Stimulated activated CD4-positive, alpha-beta T cell treated with anti-CD3 and anti-CD28 coated beads, Interleukin-12 subunit alpha, Interleukin-12 subunit beta, amount 100 ng/mL, for 4 hours (primary cell): ENCODE measurements around the gene TOMM40L.
A peak's percentile ranks its signal among the peaks of the same experiment; 100 is the strongest.

Source experiments
- DNase-seq: peaks from one replicate; pipeline ENCODE4 v3.0.0-alpha.2; 2020

Gene TOMM40L

DNA sequence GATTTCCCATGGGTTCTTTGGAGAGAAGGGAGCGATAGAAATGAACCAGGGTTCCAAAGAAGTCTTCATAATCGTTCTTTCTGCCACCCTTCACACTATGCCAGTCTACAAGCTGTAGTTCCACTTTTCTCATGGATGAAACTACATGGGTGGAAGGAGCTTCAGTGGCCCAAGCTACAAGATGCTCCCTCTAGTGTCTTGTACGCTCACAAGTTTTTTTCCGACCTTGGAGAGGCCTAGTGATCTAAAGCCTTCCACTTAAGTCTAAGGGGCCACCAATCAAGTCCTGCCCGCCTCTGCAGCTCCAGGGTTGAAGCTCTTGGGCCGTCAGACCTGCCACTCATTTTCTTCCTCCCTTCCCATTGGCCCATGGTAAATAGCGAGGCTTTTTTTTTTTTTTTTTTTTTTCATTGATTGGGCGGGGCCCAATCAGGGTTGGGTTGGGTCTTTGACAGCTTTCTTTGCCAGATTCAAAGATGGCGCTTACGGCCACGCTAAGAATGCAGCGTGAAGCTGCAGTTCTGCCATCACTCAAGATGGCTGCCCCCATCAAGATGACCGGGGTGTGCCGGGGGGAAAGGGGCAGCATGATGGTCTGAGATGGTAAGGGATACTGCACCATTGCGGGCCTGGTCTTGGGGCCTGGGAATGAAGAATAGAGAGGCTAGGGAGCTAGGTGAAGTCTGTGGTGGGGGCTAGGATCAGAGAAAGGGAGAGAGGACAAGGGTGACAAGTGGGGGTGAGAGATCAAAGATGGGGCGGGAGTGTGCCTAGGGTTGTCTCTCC is at the start of gene TOMM40L:
TSS of gene TOMM40L (plus strand) at position 527 of the 786 bp plus-strand sequence. CDS start 430 bp downstream, outside the sequence.
- DNase-seq = peak; percentile 78

DNA sequence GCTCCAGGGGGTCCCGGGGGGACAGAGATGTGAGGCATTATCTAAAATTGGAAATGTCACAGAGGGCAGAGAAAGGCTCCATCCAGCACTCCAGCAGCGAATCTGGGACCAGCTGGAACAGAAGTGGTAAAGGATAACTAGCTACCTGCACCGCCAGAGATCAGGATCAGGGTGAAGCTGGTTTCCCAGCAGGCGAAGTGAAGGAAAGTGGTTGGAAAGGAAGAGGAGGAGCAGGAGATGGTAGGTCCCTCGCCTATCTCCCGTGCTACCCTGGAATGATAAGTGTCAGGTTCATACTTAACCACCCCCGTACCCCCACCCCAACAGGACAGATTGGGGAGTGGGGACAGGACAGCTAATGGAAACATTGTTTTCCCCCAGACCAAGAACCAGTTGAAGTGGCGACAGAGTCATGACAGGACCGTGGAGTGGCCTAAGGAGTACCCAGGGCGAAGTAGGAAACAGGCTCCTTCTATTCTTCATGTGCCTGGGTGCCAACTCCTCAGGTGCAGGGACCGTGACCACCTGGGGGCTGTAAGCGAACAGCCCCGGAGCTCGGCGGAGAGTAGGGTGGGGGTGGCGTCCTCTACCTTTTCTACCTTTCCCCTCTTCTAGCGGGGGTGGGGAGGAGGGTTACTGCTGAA is 49.3 kb upstream of the TOMM40L start:
- DNase-seq = no peak

DNA sequence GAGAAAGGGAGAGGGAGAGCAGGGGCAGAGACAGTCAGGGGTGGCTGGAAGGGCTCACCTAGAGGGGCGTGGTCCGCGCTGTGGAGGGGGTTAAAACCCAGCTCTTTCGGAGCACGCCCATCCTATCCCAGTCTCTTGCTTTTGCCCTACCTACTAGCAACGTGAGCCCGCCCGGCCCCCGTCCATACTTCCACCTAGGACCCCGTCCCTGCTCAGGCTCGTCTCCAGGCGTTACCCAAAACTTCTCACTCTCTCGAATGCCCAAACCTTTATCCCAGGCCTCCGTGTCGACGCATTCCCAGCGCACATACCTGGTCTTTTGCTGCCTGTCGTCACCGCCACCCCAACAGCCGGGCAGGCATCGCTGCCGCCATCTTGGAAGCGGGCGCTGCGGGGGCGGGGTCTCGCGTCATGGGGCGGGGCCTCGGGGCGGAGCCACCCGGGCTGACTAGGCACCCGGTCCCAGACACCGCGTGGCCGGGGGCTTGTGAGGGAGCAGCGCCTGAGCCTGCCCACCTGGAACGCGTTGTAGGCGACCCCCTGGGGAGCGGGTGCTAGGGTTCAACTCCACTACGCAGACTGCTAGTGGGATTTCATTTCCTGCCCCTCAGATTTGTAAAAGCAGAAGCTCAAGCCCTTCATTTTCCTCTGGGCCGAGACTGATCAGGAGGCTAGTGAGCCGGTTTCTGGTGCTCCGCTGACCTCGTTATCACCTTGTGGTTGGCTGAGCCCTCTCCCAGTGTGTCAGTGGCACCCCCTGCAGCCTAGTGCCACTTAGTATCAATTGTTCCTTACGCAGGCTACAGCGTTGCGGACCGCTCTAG is 48.5 kb upstream of the TOMM40L start, which contains the start of gene B4GALT3:
TSS of gene B4GALT3 (minus strand) at position 396 of the 824 bp plus-strand sequence. CDS start 1,447 bp downstream, outside the sequence.
- peak; percentile 99 for DNase-seq

DNA sequence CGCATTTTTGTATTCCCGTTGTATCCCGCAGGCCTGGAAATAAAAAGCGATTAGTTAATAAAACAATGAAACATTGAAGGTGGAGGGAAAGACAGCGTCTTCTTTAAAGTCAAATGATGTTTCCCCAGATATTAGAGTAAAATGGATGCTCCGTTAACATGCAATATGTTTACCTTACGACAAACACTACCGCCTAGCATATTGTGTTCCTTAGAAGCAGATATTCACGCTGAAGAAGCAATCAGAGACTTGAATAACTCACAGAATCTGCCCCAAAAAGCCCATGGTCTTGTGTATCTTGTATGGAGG is 48.0 kb upstream of the TOMM40L start:
- DNase-seq = no peak

DNA sequence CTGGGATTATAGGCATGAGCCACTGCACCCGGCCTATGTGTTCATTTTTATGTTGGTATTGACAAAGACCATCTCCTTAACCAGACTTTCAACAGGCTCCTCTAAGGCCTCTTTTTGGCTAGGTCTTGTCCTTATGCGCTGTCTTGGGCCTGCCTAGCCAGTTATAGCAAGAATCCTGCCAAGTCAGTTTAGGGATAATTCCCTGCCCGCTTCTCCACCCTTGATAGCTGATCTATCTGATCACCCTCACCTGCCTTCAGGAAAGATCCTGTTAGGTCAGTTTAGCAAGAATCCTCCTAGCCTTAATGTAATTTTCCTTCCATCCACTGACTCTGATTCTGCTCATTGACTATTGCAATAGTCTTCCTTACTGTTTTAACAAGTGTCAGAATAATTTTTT is 46.2 kb upstream of the TOMM40L start:
- DNase-seq = no peak

DNA sequence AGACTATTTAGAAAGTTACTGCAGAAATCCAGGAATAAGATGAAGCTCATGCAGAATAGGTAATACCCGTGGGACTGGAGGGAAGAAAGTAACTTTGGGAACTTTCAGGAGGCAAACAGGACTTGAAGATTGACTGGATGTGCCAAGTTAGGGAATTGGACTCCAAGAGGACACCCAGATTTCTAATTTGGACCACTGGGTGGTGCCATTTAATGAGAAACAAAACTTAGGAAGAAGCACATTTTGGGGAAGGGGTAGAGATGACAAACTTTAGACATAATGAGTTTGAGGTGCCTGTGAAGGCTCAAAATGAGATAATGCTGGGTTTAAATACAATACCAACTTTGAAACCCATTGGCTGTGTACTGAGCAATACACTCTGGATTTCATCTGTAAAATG is 45.2 kb upstream of the TOMM40L start:
- no peak for DNase-seq

DNA sequence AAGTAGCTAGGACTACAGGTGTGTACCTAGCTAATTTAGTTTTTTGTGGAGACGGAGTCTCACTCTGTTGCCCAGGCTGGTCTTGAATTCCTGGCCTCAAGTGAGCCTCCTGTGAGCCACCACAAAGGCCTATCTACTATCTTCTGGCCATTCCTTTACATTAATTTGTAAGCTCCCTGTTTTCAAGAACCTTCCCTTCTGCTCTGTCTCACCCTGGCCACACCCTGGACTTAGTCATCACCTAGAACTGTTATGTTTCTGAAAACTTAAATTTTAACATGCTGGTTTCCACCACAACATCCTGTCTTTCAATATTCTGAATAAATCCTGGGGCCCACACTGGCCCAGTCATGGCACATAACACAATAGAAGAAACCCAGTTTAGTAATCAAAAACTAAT is 43.6 kb upstream of the TOMM40L start:
- peak; percentile 44 for DNase-seq

DNA sequence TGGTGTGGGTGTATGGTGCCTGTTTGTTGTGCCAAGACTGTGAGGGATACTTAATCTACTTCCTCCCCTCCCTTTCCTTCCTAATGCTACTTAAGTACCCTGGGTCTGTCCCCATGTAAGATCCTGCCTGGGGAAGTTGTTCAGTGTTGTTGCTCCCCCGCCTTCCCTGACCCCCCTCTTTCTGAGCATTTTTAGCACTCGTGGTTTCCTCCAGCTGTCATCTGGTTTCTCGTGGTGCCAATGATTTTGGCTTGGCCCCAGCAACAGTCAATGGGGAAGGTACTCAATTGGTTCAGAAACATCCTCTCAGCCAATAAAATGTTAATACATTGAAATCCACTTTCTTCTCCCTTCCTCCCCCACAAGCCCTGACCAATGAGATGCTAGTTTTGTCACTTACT is 40.6 kb upstream of the TOMM40L start:
- peak; percentile 33 for DNase-seq

DNA sequence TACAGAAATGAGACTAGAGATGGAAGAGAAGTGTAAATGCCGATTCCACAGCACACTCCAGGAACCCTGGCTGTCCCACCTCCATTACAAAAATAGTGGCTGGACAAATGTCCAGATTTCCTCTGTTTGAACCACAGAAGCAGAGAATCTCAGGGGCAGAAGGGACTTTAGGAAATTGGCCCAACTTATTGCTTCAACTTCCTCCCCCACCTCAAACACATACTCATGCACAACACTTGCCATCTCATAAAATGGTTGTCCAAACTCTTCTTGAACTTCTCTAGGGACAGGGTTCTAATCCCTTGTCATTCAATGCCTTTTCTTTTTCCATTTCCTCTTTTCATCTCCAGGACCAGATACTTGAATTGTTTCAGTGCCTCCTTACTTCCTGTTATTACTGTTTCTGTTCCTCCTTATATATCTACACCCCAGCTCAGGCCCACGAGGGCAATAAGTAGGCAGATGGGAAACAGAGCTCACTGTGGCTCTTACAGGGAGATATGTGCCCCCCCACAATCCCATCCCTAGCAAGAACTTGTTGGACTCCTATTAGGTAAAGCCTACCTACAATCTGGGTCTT is 40.0 kb upstream of the TOMM40L start:
- DNase-seq = no peak

DNA sequence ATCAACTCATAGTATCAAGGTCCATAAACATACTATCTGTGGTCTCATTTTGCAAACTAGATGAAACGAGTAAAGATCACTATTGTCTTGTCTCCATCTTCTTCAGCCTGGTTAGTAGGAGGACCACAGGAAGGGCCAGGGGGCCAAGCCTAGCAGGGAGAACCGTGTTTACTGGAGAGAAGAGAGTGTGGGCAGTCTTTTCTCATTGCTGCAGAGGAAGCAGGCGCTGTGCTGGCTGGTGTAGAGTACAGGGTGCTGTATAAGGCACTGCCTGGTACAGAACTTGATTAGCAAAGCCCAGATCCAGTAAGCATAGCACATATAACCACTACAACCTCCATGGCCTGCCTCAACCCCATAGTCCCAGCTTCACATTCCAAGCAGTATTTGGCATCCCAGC is 38.5 kb upstream of the TOMM40L start:
- no peak for DNase-seq

DNA sequence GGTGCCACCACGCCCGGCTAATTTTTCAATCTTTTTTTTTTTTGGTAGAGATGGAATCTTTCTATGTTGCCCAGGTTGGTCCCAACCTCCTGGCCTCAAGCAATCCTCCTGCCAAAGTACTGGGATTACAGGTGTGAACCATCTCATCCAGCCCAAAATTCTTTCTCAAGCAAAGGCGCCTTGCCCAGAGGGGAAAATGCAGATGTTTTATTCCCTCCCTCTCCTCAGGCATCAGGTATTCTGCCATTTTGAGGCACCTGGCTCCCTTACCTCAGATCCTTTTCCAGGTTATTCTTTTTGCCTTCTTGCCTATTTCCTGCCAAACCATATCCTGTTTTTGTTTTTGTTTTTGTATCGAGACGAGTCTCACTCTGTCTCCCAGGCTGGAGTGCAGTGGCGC is 37.5 kb upstream of the TOMM40L start:
- DNase-seq = no peak

DNA sequence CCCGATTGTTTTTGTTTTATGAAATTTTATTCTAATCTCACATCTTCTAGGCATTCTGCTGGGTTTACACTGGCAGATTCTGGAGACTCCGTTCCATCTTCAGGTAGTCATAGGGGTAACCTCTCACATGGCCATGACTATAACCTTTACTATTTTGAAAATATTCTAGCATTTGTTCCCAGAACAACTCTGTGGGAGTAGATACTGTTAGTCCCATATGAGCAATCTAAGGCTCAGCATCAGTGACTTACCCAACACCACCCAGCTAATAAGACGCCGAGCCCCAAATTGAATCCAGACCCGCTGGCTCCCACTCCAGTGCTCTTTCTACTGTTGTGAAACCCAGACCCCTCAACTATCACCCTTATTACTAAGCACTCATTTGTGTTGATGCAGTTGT is 36.8 kb upstream of the TOMM40L start:
- DNase-seq = no peak

DNA sequence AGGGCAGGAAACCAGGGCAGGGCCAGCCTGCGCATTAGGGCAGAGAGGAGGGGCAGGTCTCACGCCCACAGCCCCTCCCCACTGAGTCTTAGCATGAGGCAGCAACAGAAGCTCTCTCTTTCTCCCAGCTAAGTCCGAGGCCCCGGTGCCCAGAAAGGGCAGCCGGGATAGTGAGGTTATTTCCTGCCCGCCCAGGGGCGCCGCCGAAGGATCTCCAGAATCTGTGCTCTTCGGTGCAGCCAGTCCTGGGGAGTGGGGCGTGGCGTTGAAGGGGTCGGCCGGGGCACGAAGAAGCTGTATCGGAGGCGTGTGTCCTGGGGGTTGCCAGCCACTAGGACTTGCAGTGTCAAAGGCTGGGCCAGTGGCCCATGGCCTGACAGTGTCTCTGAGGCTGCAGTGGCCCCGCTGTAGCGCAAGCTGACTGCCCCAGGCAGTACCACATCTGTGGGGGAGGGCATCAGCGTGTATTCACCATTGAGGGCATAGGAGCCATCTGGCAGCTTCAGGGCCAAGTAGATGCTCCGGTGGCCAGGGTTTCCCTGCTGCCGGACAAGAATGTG is 34.8 kb upstream of the TOMM40L start:
- DNase-seq = no peak

DNA sequence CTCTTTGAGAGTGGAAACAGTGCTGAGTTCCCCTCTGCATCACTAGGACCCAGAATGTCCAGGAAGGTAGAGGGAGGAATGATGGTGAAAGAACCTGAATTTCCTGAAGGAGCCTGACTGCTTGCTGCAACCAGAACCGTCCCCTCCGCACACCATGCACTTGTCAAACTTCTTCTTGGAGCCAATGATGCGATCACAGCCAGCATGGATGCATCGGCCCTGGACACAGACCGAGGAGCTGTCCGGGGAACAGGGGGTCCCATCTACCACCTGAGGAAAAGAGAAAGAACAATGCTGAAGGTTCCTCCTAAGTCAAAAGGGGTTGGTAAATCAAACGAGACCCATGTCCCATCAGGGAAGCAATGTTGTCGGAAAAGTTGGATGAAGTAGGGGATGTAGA is 33.9 kb upstream of the TOMM40L start:
- no peak for DNase-seq

DNA sequence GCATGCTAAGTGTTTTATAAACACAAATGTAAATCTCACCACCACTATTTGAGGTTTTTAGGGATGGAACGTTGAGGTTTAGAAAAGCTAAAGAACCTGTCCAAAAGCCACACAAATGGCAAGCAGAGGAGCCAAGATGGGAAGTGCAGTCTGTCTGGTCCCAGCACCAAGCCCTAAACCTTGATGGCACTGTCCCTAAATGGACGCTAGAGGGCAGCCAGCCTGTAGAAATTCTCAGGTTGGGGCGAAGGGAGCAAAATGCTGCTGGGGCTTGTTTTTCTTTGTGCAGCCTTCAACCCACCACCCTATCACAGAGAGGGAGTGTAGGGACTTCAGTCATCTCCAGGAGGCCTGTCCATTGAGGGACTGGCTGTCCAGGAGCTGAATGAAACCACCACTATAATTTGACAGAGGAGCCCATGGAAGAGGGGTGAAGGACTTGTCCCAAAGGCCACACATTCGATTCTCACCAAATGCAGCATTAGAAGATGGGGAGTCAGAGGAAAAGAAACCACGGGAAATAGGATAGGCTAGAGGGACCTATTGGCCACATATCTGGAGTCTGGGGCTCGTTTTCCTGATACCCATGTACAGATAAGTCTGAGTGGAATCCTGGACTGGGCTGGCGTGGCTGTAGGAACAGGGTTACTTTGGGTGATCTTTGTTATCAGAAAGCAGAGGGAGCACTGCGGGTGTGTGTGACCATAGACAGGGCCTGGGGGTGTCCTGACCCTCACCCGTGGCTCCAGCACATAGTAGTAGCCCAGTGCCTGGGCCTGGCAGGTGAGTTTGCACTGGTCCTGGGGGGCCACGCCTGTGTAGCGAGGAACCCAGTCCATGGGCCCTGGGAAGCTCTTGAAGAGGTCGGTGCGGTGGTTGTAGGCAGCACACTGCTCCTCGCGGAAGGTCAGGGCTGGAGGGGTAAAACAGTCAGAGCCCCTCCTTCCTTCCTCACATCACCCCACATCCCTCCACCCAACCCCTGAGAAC is 33.1 kb upstream of the TOMM40L start:
- DNase-seq = peak; percentile 59

DNA sequence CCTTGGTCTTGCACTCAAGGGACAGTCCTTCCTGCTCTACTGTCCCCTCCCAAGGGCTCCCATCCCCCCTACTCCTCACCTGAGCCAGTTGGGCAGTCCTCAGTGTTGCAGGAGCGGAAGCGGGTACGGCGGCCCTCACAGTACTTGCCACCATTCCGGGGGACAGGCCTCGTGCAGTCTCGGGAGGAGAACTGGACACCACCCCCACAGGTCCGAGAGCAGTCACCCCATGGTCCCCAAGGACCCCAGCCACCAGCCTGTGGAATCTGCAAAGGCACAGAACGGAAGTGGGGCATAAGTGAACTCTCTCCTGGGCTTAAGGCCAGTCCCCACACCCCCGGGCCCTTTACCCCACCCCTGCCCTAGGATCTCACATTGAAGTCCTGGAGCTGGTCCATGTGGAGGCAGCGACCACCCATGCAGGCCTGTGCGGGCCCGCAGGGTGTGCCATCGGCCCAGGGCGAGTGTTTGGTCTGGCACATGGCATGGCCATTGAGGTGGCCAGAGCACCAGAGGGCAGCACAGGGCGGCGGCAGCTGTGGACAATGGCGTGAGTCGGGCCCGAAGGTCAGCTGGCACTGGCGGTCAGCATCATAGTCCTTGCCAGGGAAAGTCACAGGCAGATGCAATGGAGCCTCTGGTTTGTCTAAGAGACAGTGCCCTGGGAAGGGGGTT is 32.2 kb upstream of the TOMM40L start:
- DNase-seq = no peak

DNA sequence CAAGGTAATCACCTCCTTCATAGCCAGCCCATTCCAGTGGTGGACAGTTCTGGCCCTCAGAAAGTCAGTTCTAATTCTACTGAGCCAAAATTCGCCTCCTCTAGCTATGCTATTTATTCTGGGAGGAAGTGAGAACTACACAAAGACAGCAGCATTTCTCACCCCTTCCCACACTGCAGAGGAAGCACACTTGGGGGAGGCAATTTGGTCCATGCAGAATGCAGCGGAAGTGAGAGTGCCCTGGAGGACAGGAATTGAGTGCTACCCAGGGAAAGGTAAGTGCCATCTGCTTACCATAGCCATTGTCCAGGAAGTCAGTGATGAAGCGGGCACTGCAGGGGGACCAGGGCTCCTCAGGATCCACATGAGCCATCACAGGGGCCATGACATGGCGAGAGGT is 30.7 kb upstream of the TOMM40L start:
- DNase-seq = no peak

DNA sequence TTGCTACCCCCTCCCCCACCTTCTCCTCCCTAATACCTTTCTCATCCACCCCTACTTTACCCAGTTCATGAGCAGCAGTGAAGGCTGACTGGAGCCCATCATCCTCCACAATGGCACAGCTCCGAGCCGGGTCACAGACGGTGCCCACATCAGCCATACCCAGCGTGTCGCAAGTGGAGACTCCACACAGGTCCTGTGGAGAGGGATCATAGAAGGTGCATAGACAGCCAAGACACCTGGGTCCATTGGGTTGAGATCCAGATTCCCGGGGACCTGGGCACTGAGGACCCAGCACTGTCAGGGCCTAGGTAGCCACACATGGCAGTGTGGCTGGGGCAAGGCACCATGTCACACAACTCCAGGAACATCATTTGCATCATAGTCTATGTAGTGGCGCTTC is 29.7 kb upstream of the TOMM40L start:
- no peak for DNase-seq

DNA sequence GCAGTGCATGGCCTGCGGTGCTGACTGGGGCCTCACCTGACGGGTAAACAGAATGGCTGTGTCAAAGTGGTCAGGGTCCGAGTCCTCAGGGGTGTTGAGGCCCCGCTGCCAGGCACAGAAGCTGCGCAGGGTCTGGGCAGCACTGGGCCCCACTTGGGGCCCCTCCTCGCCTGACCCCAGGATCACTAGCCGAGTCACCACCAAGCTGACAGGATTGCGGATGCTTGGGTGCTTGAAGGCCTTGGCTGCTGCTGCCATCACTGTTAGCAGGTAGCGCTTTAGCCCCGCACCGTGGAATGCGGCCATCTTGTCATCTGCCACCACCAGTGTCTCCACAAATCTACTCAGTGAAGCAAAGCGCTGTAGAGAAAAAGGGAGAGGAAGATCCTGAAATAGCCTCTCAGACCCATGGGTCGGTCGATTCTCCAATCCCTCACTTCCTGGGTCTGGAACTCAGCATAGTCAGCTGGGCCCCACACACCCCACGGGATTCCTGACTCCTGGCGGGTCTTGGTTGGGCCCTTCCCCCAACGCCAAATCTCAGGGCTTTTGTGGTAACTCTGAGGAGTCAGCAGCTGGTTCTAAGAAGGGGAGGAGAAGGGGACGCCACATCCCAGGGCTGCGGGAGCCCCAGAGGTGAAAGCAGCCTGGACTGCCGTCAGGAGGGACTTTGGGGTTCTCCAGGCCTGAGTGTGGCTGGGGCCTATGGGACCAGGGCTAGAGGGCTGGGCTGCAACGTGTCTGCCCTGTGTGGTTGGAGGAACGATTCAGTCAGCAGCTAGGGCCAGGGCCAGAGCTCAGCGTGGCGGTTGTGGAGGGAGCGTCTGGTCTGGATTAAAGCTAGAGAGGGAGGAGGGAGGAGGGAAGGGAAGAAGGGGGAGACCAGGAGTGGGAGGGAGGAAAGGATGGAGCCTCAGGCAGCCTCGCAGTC is 29.1 kb upstream of the TOMM40L start:
- no peak for DNase-seq
